Neural cell (in vitro differentiated cells): ENCODE data around the gene ING5.

ENCODE experiments used
- POLR2AphosphoS5 ChIP-seq: IDR thresholded peaks from 2 replicates; pipeline ENCODE4 v1.6.1; 2012
- TF ChIP-seq, protein P1 (sequence below): fragments of 450-650 bp; IDR thresholded peaks from 2 replicates; pipeline ENCODE4 v1.5.1; 2014; ENCODE audit warnings: antibody characterized with exemption, mild to moderate bottlenecking, moderate library complexity; ENCODE audit not compliant: poor library complexity, severe bottlenecking

DNA sequence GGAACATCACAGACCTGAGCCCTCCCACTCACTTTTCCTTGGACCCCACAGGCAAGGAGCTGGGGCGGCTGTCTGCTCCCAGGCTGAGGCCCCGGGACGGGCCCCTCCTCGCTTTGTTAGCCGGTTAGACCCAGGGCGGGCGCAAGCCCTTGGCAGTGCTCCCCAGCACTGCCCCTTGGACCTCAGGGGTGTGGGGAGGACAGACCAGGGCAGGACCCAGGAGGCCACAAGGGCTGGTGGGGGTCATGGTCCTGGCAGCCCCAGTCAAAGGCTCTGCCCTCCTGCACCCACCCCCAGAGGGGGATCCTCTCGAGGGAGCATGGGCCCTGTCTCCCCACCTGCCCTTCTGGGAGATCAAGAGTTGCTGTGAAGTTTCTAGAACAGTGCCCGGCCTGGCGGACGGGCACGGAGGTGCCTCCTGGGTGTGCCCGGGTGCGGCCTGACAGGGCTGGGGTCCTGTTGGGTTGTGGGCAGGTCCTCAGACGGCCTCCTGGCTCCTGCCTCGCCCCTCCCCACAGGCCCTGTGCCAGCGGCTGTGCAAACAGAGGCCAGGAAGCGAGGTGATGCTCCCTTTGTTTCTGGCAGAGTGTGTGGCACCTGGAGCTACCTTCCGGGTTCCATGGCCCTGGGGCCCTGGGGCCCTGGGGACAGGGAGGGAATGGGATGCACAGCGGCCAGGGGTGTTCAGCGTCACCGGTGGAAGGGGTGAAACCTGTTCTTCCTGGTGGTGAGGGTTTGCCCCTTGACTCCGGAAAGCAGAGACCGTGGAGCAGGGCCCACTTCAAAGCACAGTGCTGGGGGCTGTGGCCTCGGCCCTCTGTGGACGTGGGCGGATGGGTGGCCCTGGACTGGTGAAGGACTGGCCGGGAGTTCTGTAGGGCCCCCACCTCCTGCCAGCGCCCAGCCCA lies 71.9 kb downstream of the ING5 start:
- no peak for TF ChIP-seq POLR2AphosphoS5
- TF ChIP-seq, protein P1, sequence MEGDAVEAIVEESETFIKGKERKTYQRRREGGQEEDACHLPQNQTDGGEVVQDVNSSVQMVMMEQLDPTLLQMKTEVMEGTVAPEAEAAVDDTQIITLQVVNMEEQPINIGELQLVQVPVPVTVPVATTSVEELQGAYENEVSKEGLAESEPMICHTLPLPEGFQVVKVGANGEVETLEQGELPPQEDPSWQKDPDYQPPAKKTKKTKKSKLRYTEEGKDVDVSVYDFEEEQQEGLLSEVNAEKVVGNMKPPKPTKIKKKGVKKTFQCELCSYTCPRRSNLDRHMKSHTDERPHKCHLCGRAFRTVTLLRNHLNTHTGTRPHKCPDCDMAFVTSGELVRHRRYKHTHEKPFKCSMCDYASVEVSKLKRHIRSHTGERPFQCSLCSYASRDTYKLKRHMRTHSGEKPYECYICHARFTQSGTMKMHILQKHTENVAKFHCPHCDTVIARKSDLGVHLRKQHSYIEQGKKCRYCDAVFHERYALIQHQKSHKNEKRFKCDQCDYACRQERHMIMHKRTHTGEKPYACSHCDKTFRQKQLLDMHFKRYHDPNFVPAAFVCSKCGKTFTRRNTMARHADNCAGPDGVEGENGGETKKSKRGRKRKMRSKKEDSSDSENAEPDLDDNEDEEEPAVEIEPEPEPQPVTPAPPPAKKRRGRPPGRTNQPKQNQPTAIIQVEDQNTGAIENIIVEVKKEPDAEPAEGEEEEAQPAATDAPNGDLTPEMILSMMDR = no peak
